SK-N-MC (cell line): ENCODE results near the gene PYHIN1.

ENCODE experiments used
- EZH2 ChIP-seq: fragments of 200-600 bp; sonication (generic); IDR thresholded peaks from one replicate; pipeline ENCODE4 v1.6.1; 2017; ENCODE audit warnings: antibody characterized with exemption
- FOXP2 ChIP-seq: optimal IDR thresholded peaks from 2 replicates; pipeline ENCODE3; 2011; ENCODE audit warnings: mild to moderate bottlenecking, moderate library complexity; ENCODE audit not compliant: insufficient read depth; ENCODE audit errors: extremely low read length, control extremely low read depth
- POLR2AphosphoS5 ChIP-seq: IDR thresholded peaks from 2 replicates; pipeline ENCODE4 v1.6.1; 2012; ENCODE audit warnings: mild to moderate bottlenecking, low read depth, low read length, borderline replicate concordance

GRCh38 chr1:158969855-158970254, 38.5 kb downstream of the PYHIN1 start:
- TF ChIP-seq POLR2AphosphoS5 = no peak
- TF ChIP-seq EZH2 = no peak
- no peak for TF ChIP-seq FOXP2
